Fibroblast of pulmonary artery (primary cell): ENCODE data around the gene MFN2.

Experiments
- DNase-seq: peaks from one replicate; pipeline ENCODE4 v3.0.0-alpha.2; 2010; ENCODE audit warnings: low read depth
- H3K4me3 ChIP-seq: replicated peaks from 2 replicates; pipeline ENCODE4 v1.5.1; 2011; ENCODE audit warnings: low read depth, mild to moderate bottlenecking, control low read depth, low read length, moderate library complexity
- CTCF ChIP-seq: IDR thresholded peaks from 2 replicates; pipeline ENCODE4 v1.5.1; 2011; ENCODE audit warnings: mild to moderate bottlenecking, control low read depth, low read length, inconsistent platforms; ENCODE audit errors: missing control alignments

MFN2 gene

GRCh38 chr1:12048372-12048771, 68.1 kb downstream of the MFN2 start:
- H3K4me3 ChIP-seq = no peak overlapping the region
- no peak for TF ChIP-seq CTCF
- no peak for DNase-seq

- DNase-seq = no peak
- TF ChIP-seq CTCF = no peak
- H3K4me3 ChIP-seq = no peak overlapping the region
These were observed 69.4 kb downstream of the MFN2 start for GRCh38 chr1:12049616-12050015.

GRCh38 chr1:12051361-12051760, 71.1 kb downstream of the MFN2 start:
- DNase-seq = no peak
- no peak for TF ChIP-seq CTCF
- no peak overlapping the region for H3K4me3 ChIP-seq

GRCh38 chr1:12052008-12052573, 71.8 kb downstream of the MFN2 start:
- H3K4me3 ChIP-seq = no peak overlapping the region
- peak; percentile 61 for DNase-seq
- TF ChIP-seq CTCF = no peak

- no peak for TF ChIP-seq CTCF
- no peak overlapping the region for H3K4me3 ChIP-seq
- DNase-seq = no peak
These were observed 72.9 kb downstream of the MFN2 start for GRCh38 chr1:12052997-12053686.

- DNase-seq = no peak
- H3K4me3 ChIP-seq = no peak overlapping the region
- TF ChIP-seq CTCF = no peak
These were observed 73.7 kb downstream of the MFN2 start for GRCh38 chr1:12053752-12054548.
